Body of pancreas (tissue), 4 donors: ENCODE measurements around the gene NIPSNAP3A.

Experiments used
- POLR2A ChIP-seq, 3 donors: fragments of 450-650 bp; IDR thresholded peaks; one replicate each; pipeline ENCODE4 v1.6.1; 2016; ENCODE audit warnings: antibody characterized with exemption in 3 of 3, mild to moderate bottlenecking in 2 of 3
- TF ChIP-seq, protein P1 (sequence below), 7 experiments: fragments of 450-650 bp in 4 of 7; fragments of 200-600 bp in 3 of 7; sonication (generic) in 3 of 7; IDR thresholded peaks; one replicate each; pipeline ENCODE4 v1.5.1; 2016 to 2019; ENCODE audit warnings: antibody characterized with exemption in 7 of 7

DNA sequence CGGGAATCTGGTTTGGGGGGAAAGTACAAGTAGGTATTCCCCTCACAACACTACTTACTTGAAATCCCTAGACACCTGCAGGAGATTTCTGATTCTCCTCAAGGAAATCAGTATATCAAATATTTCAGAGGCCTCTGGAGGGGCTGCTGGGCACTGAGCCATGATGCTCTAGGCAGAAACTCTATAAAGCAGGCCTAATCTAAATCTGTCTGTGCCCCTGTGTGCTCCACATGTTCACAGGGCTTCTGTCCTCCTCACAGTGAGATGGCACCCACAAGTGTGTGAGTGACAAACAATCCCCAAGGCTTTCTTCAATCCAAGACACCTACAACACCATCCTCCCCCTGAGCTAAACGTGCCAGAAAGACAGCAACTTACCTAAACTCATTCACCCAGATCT lies 55.4 kb downstream of the NIPSNAP3A start:
- TF ChIP-seq, protein P1, sequence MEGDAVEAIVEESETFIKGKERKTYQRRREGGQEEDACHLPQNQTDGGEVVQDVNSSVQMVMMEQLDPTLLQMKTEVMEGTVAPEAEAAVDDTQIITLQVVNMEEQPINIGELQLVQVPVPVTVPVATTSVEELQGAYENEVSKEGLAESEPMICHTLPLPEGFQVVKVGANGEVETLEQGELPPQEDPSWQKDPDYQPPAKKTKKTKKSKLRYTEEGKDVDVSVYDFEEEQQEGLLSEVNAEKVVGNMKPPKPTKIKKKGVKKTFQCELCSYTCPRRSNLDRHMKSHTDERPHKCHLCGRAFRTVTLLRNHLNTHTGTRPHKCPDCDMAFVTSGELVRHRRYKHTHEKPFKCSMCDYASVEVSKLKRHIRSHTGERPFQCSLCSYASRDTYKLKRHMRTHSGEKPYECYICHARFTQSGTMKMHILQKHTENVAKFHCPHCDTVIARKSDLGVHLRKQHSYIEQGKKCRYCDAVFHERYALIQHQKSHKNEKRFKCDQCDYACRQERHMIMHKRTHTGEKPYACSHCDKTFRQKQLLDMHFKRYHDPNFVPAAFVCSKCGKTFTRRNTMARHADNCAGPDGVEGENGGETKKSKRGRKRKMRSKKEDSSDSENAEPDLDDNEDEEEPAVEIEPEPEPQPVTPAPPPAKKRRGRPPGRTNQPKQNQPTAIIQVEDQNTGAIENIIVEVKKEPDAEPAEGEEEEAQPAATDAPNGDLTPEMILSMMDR (IDR thresholded peaks at IDR 0.05): no peak
- no peak for TF ChIP-seq POLR2A (IDR thresholded peaks at IDR 0.05)
